Esophagus (tissue), 2 donors: Measurements from ENCODE around the gene ZNF101. TPM values are rescaled to one million over a fixed set of nuclear protein-coding genes. Genes with fewer than 3 reads are reported as not detected.
"Not testable (repeated sequence)": the region's sequence is repeated elsewhere in the genome, so short reads cannot be mapped to it uniquely, and the experiment has no call there.

ENCODE experiments used
- H3K27ac ChIP-seq, 2 donors: one replicate each; pipeline ENCODE4 v1.5.1; 2013; ENCODE audit warnings: low read depth in 2 of 2, mild to moderate bottlenecking in 2 of 2, inconsistent platforms in 1 of 2, low read length in 1 of 2, moderate library complexity in 1 of 2
- H3K27me3 ChIP-seq, 2 donors: one replicate each; pipeline ENCODE4 v1.6.1; 2013; ENCODE audit warnings: low read length in 2 of 2, control low read depth in 1 of 2, mild to moderate bottlenecking in 1 of 2; ENCODE audit not compliant: insufficient read depth in 2 of 2, control insufficient read depth in 1 of 2
- H3K36me3 ChIP-seq, 2 donors: one replicate each; pipeline ENCODE4 v1.6.1; 2013; ENCODE audit warnings: low read length in 1 of 2; ENCODE audit not compliant: control insufficient read depth in 2 of 2, insufficient read depth in 2 of 2
- H3K4me1 ChIP-seq, 2 donors: one replicate each; pipeline ENCODE4 v1.6.1; 2013; ENCODE audit warnings: low read length in 1 of 2; ENCODE audit not compliant: control insufficient read depth in 2 of 2, insufficient read depth in 2 of 2
- H3K4me3 ChIP-seq, 2 donors: one replicate each; pipeline ENCODE4 v1.5.1; 2013; ENCODE audit warnings: low read length in 2 of 2, mild to moderate bottlenecking in 2 of 2, low read depth in 1 of 2, moderate library complexity in 1 of 2
- H3K9me3 ChIP-seq, 2 donors: one replicate each; pipeline ENCODE4 v1.6.1; 2013; ENCODE audit warnings: mild to moderate bottlenecking in 2 of 2, low read depth in 1 of 2, low read length in 1 of 2, moderate library complexity in 1 of 2; ENCODE audit not compliant: control insufficient read depth in 2 of 2, insufficient read depth in 1 of 2
- WGBS, 2 donors: extraction: QIAGEN DNeasy Blood & Tissue Kit; methylation state at CpG; one replicate each; pipeline ENCODE4 v1.1.7; 2013; 5-methylcytosine and 5-hydroxymethylcytosine counted together
- polyA plus RNA-seq, 2 donors: library from polyadenylated mRNA; stranded (reverse); fragments of 200-250 nt; gene quantifications; one replicate each; pipeline ENCODE4 v1.2.3, GENCODE V29; 2013
- donor health status: healthy with polysubstance abuse.
- donor health status: Bipolar disorder and iron deficiency.

The ZNF101 gene
- polyA plus RNA-seq, 2 donors = 10.4 to 12.2 TPM

GRCh38 chr19:19700493-19700892, 31.9 kb downstream of the ZNF101 start:
- not testable (repeated sequence) for H3K4me1 ChIP-seq, H3K27me3 ChIP-seq, H3K27ac ChIP-seq, H3K4me3 ChIP-seq, H3K36me3 ChIP-seq
- H3K9me3 ChIP-seq = peaks cover 6 to 11% of the 10 kb centered on the region in 2 donors
- 84 to 90% methylated on average over 1 of the region's 1 CpG for WGBS, 2 donors

DNA sequence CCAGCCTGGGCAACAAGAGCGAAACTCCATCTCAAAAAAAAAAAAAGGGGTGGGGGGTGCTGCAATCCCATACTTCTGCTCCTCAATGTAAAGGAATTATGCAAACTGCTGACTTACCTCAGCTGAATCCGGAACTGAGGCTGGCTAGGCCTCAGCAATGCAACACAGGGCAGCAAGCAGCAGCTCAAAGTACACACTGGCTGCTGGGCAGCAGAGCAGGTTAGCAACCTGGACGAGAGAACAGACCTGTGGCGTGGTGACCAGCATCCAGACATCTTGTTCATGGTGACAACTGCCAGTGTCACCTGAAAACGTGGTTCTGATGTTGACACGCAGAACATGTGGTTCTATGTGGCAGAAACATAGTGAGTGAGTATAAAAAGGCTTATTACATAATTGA, 36.2 kb downstream of the ZNF101 start:
- 90 to 92% methylated on average over 6 of the region's 6 CpGs for WGBS, 2 donors
- no peak overlapping the region for H3K4me3 ChIP-seq
- peaks cover 26 to 33% of the 10 kb centered on the region in 2 donors for H3K9me3 ChIP-seq
- H3K27me3 ChIP-seq = no peaks in the 10 kb centered on the region
- H3K36me3 ChIP-seq = peaks cover 0 to 3% of the 10 kb centered on the region in 2 donors
- no peaks in the 10 kb centered on the region for H3K4me1 ChIP-seq
- no peak overlapping the region for H3K27ac ChIP-seq

- peaks cover 27 to 31% of the 10 kb centered on the region in 2 donors for H3K9me3 ChIP-seq
- peaks cover 6 to 16% of the 10 kb centered on the region in 2 donors for H3K36me3 ChIP-seq
- H3K27me3 ChIP-seq = no peaks in the 10 kb centered on the region
- no peak overlapping the region for H3K4me3 ChIP-seq
- H3K27ac ChIP-seq = no peak overlapping the region
- H3K4me1 ChIP-seq = no peaks in the 10 kb centered on the region
- 95 to 99% methylated on average over 2 of the region's 2 CpGs for WGBS, 2 donors
Observed at GRCh38 chr19:19710506-19710905, 41.9 kb downstream of the ZNF101 start.

DNA sequence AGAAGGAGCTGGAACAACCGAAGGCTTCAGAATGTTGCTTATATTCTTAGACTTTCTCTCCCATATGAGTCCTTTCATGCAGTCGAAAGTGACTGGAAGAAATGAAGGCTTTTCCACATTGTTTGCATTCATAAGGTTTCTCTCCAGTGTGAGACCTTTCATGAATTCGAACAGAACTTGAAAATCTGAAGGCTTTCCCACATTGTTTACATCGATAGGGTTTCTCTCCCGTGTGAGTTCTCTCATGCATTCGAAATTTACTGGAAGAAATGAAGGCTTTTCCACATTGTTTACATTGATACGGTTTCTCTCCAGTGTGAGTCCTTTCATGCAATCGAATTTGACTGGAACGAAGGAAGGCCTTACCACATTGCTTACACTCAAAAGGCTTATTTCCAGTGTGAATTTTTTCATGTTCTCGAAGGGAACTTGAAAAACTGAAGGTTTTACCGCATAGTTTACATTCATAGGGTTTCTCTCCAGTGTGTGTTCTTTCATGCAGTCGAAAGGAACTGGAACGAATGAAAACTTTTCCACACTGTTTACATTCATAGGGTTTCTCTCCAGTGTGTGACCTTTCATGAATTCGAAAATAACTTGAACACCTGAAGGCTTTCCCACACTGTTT, 42.8 kb downstream of the ZNF101 start:
- no peaks in the 10 kb centered on the region for H3K27me3 ChIP-seq
- H3K36me3 ChIP-seq = peaks cover 6 to 16% of the 10 kb centered on the region in 2 donors
- no peak overlapping the region for H3K4me3 ChIP-seq
- 97 to 98% methylated on average over 14 of the region's 14 CpGs for WGBS, 2 donors
- H3K4me1 ChIP-seq = no peaks in the 10 kb centered on the region
- H3K9me3 ChIP-seq = peaks cover 27 to 36% of the 10 kb centered on the region in 2 donors
- H3K27ac ChIP-seq = no peak overlapping the region

DNA sequence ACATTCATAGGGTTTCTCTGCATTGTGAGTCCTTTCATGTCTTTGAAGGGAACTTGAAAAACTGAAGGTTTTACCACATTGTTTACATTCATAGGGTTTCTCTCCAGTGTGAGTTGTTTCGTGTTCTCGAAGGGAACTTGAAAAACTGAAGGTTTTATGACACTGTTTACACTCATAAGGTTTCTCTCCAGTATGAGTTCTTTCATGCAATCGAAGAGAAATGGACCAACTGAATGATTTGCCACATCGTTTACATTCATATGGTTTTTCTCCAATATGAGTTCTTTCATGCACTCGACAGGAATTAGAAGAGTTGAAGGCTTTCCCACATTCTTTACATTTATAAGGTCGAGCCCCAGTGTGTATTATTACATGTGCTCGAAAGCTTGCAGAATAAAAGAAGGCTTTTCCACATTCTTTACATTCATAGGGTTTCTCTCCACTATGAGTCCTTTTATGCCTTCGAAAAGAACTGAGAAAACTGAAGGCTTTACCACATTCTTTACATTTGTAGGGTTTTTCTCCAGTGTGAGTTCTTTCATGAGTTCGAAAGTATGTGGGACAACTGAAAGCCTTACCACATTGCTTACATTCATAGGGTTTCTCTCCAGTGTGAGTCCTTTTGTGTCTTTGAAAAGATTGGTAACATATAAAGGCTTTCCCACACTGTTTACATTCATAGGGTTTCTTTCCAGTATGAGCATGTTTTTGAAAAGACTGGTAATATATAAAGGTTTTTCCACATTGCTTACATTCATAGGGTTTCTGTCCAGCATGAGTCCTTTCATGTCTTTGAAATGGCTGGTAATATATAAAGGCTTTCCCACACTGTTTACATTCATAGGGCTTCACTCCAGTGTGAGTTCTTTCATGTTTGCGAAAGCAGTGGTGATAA, 43.5 kb downstream of the ZNF101 start:
- H3K36me3 ChIP-seq = peaks cover 6 to 16% of the 10 kb centered on the region in 2 donors
- no peak overlapping the region for H3K4me3 ChIP-seq
- no peaks in the 10 kb centered on the region for H3K4me1 ChIP-seq
- peaks cover 29 to 37% of the 10 kb centered on the region in 2 donors for H3K9me3 ChIP-seq
- no peaks in the 10 kb centered on the region for H3K27me3 ChIP-seq
- WGBS, 2 donors = 98 to 99% methylated on average over 10 of the region's 10 CpGs
- H3K27ac ChIP-seq = no peak overlapping the region

GRCh38 chr19:19719798-19720197, 51.2 kb downstream of the ZNF101 start:
- Histone ChIP-seq H3K27ac (no peak overlapping the region), H3K27me3 (no peaks in the 10 kb centered on the region), H3K36me3 (no peaks in the 10 kb centered on the region), H3K4me3 (no peak overlapping the region), H3K4me1 (no peaks in the 10 kb centered on the region), H3K9me3 (peaks cover 18 to 23% of the 10 kb centered on the region in 2 donors)
- 97 to 98% methylated on average over 2 of the region's 2 CpGs for WGBS, 2 donors

GRCh38 chr19:19721896-19722295, 53.3 kb downstream of the ZNF101 start:
- H3K4me3 ChIP-seq = no peak overlapping the region
- peaks cover 11 to 15% of the 10 kb centered on the region in 2 donors for H3K9me3 ChIP-seq
- no peaks in the 10 kb centered on the region for H3K4me1 ChIP-seq
- no peaks in the 10 kb centered on the region for H3K36me3 ChIP-seq
- H3K27ac ChIP-seq = no peak overlapping the region
- H3K27me3 ChIP-seq = no peaks in the 10 kb centered on the region
- WGBS, 2 donors = 93 to 98% methylated on average over 2 of the region's 2 CpGs

DNA sequence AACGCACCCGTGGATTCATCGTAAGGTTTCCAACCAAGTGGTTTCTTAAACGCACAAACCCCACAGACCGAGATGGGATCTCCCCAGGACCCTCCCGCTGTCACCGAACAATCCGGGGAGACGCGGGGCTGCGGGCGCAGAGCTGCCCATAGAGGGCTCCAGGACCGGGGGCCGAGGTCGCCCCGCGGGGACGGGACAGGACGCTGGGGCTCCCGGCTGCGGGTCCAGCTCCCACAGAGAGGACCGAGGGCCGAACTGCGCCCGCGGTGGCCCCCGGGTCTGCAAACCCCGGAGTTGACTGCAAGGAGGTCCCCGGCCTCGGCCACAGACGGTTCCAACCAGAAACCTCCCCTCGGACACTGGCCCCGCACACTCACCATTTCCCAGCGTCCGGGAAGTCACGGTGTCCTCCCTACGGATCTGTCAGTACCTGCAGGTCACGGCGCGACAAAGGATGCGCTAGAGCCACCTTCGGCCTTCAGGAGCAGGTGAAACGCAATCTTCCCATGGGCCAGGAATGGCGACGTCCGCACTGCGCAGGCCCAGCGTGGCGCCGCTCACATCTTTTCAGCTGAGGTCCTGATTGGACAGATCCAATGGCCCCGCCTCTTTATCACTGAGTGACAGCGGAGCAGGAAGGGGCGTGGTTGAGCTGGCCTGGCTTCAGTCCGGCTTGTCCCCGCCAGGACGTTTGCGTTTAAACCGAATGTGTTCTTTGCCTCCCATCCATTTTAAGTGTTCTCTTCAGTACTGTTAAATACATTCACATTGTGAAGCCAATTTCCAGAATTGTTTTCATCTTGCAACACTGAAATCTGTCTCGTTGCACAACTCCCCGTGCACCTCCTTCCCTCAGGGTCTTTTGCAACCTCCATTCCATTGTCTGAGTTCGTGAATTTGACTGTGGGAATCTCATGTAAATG, 64.2 kb downstream of the ZNF101 start, which contains the start of gene ZNF14:
Gene ZNF14, minus strand, starts transcription at position 534 of the 923 bp plus-strand sequence. Its CDS starts 154 bp downstream, at position 380.
- no peaks in the 10 kb centered on the region for H3K27me3 ChIP-seq
- peak within 1 kb of the TSS; percentile 65 to 83 for H3K27ac ChIP-seq
- 0 to 1% methylated on average over 57 to 61 of the region's 61 CpGs for WGBS, 2 donors
- H3K4me1 ChIP-seq = no peaks in the 10 kb centered on the region
- peaks cover 0 to 3% of the 10 kb centered on the region in 2 donors for H3K9me3 ChIP-seq
- H3K4me3 ChIP-seq = peak within 1 kb of the TSS; percentile 72 to 94
- no peaks in the 10 kb centered on the region for H3K36me3 ChIP-seq
